HG02973 (cell line): ENCODE data around the gene NAMPT.
A peak's percentile ranks its signal among the peaks of the same experiment; 100 is the strongest.
"Not testable (repeated sequence)": the region's sequence is repeated elsewhere in the genome, so short reads cannot be mapped to it uniquely, and the experiment has no call there.

Experiments used
- ATAC-seq: cut with Tn5 transposase; IDR thresholded peaks from one replicate; pipeline ENCODE4 v1.9.1; 2021; ENCODE audit warnings: moderate library complexity; ENCODE audit not compliant: unreplicated experiment

Gene NAMPT

GRCh38 chr7:106305732-106306131 lies 20.9 kb upstream of the NAMPT start:
- ATAC-seq = no peak

- no peak for ATAC-seq
These were observed 19.8 kb upstream of the NAMPT start for GRCh38 chr7:106304568-106304967.

GRCh38 chr7:106298631-106299030 lies 13.8 kb upstream of the NAMPT start:
- ATAC-seq = not testable (repeated sequence)

GRCh38 chr7:106298155-106298554 lies 13.4 kb upstream of the NAMPT start:
- not testable (repeated sequence) for ATAC-seq

- ATAC-seq = no peak
These were observed 9.6 kb upstream of the NAMPT start for GRCh38 chr7:106294334-106294733.

- no peak for ATAC-seq
These were observed 6.5 kb upstream of the NAMPT start for GRCh38 chr7:106291247-106291646.

- ATAC-seq = no peak
These were observed 5.5 kb upstream of the NAMPT start for GRCh38 chr7:106290319-106290718.

GRCh38 chr7:106289848-106290247 lies 5.1 kb upstream of the NAMPT start:
- ATAC-seq = no peak

GRCh38 chr7:106288263-106288662 lies 3.5 kb upstream of the NAMPT start:
- ATAC-seq = no peak

GRCh38 chr7:106287786-106288185 lies 3.0 kb upstream of the NAMPT start:
- no peak for ATAC-seq

- ATAC-seq = peak; percentile 37
These were observed 1.2 kb upstream of the NAMPT start for GRCh38 chr7:106285855-106286492.

- peak; percentile 67 for ATAC-seq
These were observed 470 bp upstream of the NAMPT start for GRCh38 chr7:106285051-106285854.

- peak; percentile 9 for ATAC-seq
These were observed 711 bp downstream of the NAMPT start for GRCh38 chr7:106283831-106284713.

- no peak for ATAC-seq
These were observed 1.3 kb downstream of the NAMPT start for GRCh38 chr7:106283501-106283830.

GRCh38 chr7:106282852-106283251 lies 1.9 kb downstream of the NAMPT start:
- ATAC-seq = no peak

- ATAC-seq = no peak
These were observed 2.4 kb downstream of the NAMPT start for GRCh38 chr7:106282390-106282789.

GRCh38 chr7:106281585-106282318 lies 3.0 kb downstream of the NAMPT start:
- no peak for ATAC-seq

GRCh38 chr7:106281127-106281526 lies 3.7 kb downstream of the NAMPT start:
- no peak for ATAC-seq

GRCh38 chr7:106279425-106280197 lies 5.2 kb downstream of the NAMPT start:
- ATAC-seq = no peak

GRCh38 chr7:106278695-106279094 lies 6.1 kb downstream of the NAMPT start:
- ATAC-seq = no peak
